K562 (cell line): ENCODE measurements around the gene C7orf25. TPM values are rescaled to one million over a fixed set of nuclear protein-coding genes. Genes with fewer than 3 reads are reported as not detected.

Experiments
- EHMT2 ChIP-seq: fragments of 450-650 bp; IDR thresholded peaks from 2 replicates; pipeline ENCODE4 v1.6.1; 2018; ENCODE audit warnings: antibody characterized with exemption
- ETV1 ChIP-seq: fragments of 450-650 bp; conservative IDR thresholded peaks from 2 replicates; pipeline ENCODE4 v1.6.1; 2016; ENCODE audit warnings: missing genetic modification characterization, control low read depth, low read depth, missing compliant biosample characterization
- HEY1 ChIP-seq: fragments of 250-450 bp; sonication (Bioruptor Pico); IDR thresholded peaks from 2 replicates; pipeline ENCODE4 v1.5.0; 2020; ENCODE audit warnings: mild to moderate bottlenecking, moderate library complexity, borderline replicate concordance
- HNRNPH1 ChIP-seq: fragments of 200-400 bp; formaldehyde crosslinking; optimal IDR thresholded peaks from 2 replicates; pipeline ENCODE3; 2017; ENCODE audit warnings: low read depth, mild to moderate bottlenecking, low read length, moderate library complexity
- NFATC3 ChIP-seq: fragments of 450-650 bp; IDR thresholded peaks from 2 replicates; pipeline ENCODE4 v1.6.1; 2017; ENCODE audit warnings: mild to moderate bottlenecking
- PRPF4 ChIP-seq: fragments of 200-400 bp; formaldehyde crosslinking; IDR thresholded peaks from one replicate; pipeline ENCODE4 v1.6.1; 2017; ENCODE audit warnings: low read length, low read depth, mild to moderate bottlenecking; ENCODE audit not compliant: insufficient read depth, poor library complexity, severe bottlenecking
- SAFB ChIP-seq: fragments of 200-400 bp; formaldehyde crosslinking; IDR thresholded peaks from 2 replicates; pipeline ENCODE4 v1.6.1; 2017; ENCODE audit warnings: low read depth, low read length, borderline replicate concordance
- SRSF3 ChIP-seq: fragments of 200-400 bp; formaldehyde crosslinking; IDR thresholded peaks from 2 replicates; pipeline ENCODE4 v1.6.1; 2016; ENCODE audit warnings: mild to moderate bottlenecking, low read length, moderate library complexity; ENCODE audit not compliant: insufficient read depth
- TSC22D4 ChIP-seq: fragments of 450-650 bp; IDR thresholded peaks from 2 replicates; pipeline ENCODE4 v1.6.1; 2016; ENCODE audit warnings: missing genetic modification characterization, missing biosample characterization, control low read depth
- ZNF253 ChIP-seq: fragments of 250-450 bp; sonication (Bioruptor Pico); conservative IDR thresholded peaks from 2 replicates; pipeline ENCODE4 v1.6.1; 2021; ENCODE audit warnings: mild to moderate bottlenecking
- ZNF354B ChIP-seq: fragments of 250-450 bp; sonication (Bioruptor Pico); IDR thresholded peaks from 2 replicates; pipeline ENCODE4 v1.4.0; 2020
- ZNF444 ChIP-seq: fragments of 250-450 bp; sonication (Bioruptor Pico); IDR thresholded peaks from 2 replicates; pipeline ENCODE4 v1.4.0; 2020; ENCODE audit warnings: mild to moderate bottlenecking, moderate library complexity
- ZZZ3 ChIP-seq: fragments of 450-650 bp; IDR thresholded peaks from 2 replicates; pipeline ENCODE4 v1.6.1; 2016; ENCODE audit warnings: antibody characterized with exemption, mild to moderate bottlenecking, moderate library complexity
- polyA plus RNA-seq, 8 experiments: library from polyadenylated mRNA; depleted of rRNA in 4 of 8; stranded (reverse) in 5 of 8; unstranded in 3 of 8; fragments of >200 nt; fragmentation: Nextera tagmentation in 2 of 8; fragmentation: Illumina TruSeq in 1 of 8; extraction: Ambion mirVana in 2 of 8; extraction: Trizol in 1 of 8; gene quantifications; 2 replicates each; pipeline versions ENCODE4 v1.2.1 to v1.2.3, GENCODE V29; 2011 to 2014; ENCODE audit warnings: inconsistent platforms in 1 of 8, missing spikeins in 1 of 8
- total RNA-seq, 7 experiments: library from RNA; depleted of rRNA in 6 of 7; stranded (reverse); fragments of >200 nt in 6 of 7; fragmentation: Illumina TruSeq in 2 of 7; extraction: Trizol in 2 of 7; gene quantifications; 2 replicates each; pipeline versions ENCODE4 v1.2.1 to v1.2.3, GENCODE V29; 2011 to 2021; ENCODE audit warnings: low replicate concordance in 1 of 7
- TF ChIP-seq, protein P1 (sequence below): sonication (generic); formaldehyde crosslinking; IDR thresholded peaks from 2 replicates; pipeline ENCODE4 v1.5.0; 2020; ENCODE audit warnings: missing genetic modification reagents
- TF ChIP-seq, protein P2 (sequence below): fragments of 450-650 bp; IDR thresholded peaks from 2 replicates; pipeline ENCODE4 v1.6.1; 2016; ENCODE audit warnings: mild to moderate bottlenecking
- TF ChIP-seq, protein P3 (sequence below): fragments of 450-650 bp; formaldehyde crosslinking; IDR thresholded peaks from 2 replicates; pipeline ENCODE4 v1.4.0; 2020; ENCODE audit warnings: mild to moderate bottlenecking, moderate library complexity
- TF ChIP-seq, protein P4 (sequence below): fragments of 450-650 bp; IDR thresholded peaks from 2 replicates; pipeline ENCODE4 v1.6.1; 2016; ENCODE audit warnings: low read depth, mild to moderate bottlenecking, moderate library complexity
- TF ChIP-seq, protein P5 (sequence below): fragments of 200-400 bp; formaldehyde crosslinking; IDR thresholded peaks from 2 replicates; pipeline ENCODE4 v1.6.1; 2017; ENCODE audit warnings: mild to moderate bottlenecking, low read depth, low read length, moderate library complexity
- TF ChIP-seq, protein P6 (sequence below): fragments of 450-650 bp; formaldehyde crosslinking; IDR thresholded peaks from 2 replicates; pipeline ENCODE4 v1.4.0; 2022; ENCODE audit warnings: mild to moderate bottlenecking, moderate library complexity

The C7orf25 gene
- total and polyA plus RNA-seq, 9 of the 15 experiments (the other 6 are each of a cell fraction or from before 2014, with no cell fraction given), result 1.2 to 4.7 (median 1.9) TPM

DNA sequence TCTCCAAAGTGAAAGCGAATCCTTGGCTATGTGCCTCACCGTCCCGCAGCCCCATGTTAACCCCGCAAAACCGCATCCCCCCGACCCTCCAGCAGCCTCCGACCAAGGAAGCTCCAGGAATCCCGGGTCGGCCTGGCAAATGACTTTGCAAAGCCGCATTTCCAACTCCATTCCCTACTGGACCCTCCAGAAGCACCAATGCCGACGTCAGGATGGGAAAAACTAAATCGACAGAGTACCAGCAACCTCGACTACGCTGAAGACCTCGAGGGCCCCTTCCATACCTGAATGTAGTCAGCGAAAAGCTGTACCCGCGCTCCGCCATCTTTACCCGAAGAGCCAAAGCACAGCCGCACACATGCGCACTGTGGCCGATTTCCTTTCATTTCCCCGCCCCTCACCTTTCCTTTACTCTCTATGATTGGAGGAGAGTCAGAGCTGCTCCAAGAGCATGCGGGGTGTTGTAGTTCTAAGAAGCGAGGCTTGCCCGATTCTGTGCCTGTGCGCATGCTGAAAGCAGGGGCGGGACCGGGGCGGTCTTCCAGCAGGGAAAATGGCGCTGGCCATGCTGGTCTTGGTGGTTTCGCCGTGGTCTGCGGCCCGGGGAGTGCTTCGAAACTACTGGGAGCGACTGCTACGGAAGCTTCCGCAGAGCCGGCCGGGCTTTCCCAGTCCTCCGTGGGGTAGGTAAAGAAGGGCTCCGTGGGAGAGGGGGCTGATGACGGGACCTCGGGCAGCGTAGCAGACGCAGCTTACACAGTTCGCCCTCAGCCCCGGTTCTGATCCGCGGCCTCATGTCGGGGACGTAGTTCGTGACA, 20.2 kb upstream of the C7orf25 start, which contains the start of the genes MRPL32 and PSMA2 (continued):
- TF ChIP-seq, protein P1, sequence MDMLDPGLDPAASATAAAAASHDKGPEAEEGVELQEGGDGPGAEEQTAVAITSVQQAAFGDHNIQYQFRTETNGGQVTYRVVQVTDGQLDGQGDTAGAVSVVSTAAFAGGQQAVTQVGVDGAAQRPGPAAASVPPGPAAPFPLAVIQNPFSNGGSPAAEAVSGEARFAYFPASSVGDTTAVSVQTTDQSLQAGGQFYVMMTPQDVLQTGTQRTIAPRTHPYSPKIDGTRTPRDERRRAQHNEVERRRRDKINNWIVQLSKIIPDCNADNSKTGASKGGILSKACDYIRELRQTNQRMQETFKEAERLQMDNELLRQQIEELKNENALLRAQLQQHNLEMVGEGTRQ (CRISPR knock-in tag), result no peak
- TF ChIP-seq ZNF253 (CRISPR knock-in tag), result no peak
- TF ChIP-seq, protein P2, sequence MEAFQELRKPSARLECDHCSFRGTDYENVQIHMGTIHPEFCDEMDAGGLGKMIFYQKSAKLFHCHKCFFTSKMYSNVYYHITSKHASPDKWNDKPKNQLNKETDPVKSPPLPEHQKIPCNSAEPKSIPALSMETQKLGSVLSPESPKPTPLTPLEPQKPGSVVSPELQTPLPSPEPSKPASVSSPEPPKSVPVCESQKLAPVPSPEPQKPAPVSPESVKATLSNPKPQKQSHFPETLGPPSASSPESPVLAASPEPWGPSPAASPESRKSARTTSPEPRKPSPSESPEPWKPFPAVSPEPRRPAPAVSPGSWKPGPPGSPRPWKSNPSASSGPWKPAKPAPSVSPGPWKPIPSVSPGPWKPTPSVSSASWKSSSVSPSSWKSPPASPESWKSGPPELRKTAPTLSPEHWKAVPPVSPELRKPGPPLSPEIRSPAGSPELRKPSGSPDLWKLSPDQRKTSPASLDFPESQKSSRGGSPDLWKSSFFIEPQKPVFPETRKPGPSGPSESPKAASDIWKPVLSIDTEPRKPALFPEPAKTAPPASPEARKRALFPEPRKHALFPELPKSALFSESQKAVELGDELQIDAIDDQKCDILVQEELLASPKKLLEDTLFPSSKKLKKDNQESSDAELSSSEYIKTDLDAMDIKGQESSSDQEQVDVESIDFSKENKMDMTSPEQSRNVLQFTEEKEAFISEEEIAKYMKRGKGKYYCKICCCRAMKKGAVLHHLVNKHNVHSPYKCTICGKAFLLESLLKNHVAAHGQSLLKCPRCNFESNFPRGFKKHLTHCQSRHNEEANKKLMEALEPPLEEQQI, result no peak
- no peak for TF ChIP-seq ZNF444
- TF ChIP-seq, protein P3, sequence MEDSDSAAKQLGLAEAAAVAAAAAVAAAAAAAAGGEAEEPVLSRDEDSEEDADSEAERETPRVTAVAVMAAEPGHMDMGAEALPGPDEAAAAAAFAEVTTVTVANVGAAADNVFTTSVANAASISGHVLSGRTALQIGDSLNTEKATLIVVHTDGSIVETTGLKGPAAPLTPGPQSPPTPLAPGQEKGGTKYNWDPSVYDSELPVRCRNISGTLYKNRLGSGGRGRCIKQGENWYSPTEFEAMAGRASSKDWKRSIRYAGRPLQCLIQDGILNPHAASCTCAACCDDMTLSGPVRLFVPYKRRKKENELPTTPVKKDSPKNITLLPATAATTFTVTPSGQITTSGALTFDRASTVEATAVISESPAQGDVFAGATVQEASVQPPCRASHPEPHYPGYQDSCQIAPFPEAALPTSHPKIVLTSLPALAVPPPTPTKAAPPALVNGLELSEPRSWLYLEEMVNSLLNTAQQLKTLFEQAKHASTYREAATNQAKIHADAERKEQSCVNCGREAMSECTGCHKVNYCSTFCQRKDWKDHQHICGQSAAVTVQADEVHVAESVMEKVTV (CRISPR knock-in tag), result no peak
- TF ChIP-seq ETV1 (tag), result no peak
- TF ChIP-seq, protein P4, sequence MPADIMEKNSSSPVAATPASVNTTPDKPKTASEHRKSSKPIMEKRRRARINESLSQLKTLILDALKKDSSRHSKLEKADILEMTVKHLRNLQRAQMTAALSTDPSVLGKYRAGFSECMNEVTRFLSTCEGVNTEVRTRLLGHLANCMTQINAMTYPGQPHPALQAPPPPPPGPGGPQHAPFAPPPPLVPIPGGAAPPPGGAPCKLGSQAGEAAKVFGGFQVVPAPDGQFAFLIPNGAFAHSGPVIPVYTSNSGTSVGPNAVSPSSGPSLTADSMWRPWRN, result no peak
- TF ChIP-seq SAFB, result no peak
- no peak for TF ChIP-seq TSC22D4 (tag)
- TF ChIP-seq PRPF4, result no peak
- TF ChIP-seq ZZZ3, result no peak
- no peak for TF ChIP-seq EHMT2
- TF ChIP-seq, protein P5, sequence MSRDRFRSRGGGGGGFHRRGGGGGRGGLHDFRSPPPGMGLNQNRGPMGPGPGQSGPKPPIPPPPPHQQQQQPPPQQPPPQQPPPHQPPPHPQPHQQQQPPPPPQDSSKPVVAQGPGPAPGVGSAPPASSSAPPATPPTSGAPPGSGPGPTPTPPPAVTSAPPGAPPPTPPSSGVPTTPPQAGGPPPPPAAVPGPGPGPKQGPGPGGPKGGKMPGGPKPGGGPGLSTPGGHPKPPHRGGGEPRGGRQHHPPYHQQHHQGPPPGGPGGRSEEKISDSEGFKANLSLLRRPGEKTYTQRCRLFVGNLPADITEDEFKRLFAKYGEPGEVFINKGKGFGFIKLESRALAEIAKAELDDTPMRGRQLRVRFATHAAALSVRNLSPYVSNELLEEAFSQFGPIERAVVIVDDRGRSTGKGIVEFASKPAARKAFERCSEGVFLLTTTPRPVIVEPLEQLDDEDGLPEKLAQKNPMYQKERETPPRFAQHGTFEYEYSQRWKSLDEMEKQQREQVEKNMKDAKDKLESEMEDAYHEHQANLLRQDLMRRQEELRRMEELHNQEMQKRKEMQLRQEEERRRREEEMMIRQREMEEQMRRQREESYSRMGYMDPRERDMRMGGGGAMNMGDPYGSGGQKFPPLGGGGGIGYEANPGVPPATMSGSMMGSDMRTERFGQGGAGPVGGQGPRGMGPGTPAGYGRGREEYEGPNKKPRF, result no peak
- no peak for TF ChIP-seq HEY1 (CRISPR knock-in tag)
- no peak for TF ChIP-seq ZNF354B (CRISPR knock-in tag)
- no peak for TF ChIP-seq HNRNPH1
- TF ChIP-seq SRSF3, result no peak
- TF ChIP-seq NFATC3, result no peak
- TF ChIP-seq, protein P6, sequence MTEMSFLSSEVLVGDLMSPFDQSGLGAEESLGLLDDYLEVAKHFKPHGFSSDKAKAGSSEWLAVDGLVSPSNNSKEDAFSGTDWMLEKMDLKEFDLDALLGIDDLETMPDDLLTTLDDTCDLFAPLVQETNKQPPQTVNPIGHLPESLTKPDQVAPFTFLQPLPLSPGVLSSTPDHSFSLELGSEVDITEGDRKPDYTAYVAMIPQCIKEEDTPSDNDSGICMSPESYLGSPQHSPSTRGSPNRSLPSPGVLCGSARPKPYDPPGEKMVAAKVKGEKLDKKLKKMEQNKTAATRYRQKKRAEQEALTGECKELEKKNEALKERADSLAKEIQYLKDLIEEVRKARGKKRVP (CRISPR knock-in tag), result no peak
